Measurements from ENCODE around the gene SPATA18. TPM values are rescaled to one million over a fixed set of nuclear protein-coding genes. Genes with fewer than 3 reads are reported as not detected.

SPATA18 gene
- total RNA-seq, 1 donor from 2014 or later: 15.2 TPM

DNA sequence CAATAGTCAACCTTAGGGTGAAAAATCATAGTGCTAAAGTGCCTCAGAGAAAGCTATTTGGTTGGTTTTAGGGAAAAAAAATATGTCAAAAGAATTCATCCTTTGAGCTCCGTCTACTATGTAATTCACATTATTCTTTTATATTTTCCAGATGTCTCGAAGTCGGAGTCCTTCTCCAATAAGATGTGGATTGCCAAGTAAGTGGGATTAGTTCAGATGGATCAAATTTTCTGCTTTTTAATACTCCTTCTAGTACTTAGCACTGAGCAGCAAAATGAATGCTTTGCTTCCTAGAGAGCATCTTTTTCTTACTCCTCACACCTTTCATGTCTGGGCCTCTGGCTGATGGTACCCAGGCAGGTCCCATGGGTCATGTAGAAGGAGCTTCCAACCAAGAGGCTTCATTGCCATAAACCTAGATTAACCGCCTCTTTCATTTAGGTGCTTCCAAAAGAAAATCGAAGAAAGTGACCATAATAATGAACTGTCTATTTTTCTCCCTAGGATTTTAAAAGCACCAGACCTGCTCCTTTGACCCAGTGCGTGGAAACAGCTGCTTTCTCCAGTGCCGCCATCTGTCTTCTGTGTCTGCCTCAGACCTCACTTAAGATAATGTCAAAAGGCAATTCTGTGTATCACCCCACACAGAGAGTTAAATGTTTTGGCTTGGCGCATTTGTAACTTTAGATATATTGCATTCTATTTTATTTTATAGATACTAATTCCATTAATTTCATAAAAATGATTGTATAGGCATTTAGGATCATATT, 43.5 kb downstream of the SPATA18 start:
- no peaks in the 10 kb centered on the region for H3K4me1 ChIP-seq
- no peak overlapping the region for H3K27ac ChIP-seq
- no peaks in the 10 kb centered on the region for H3K36me3 ChIP-seq
- TF ChIP-seq, protein P1, sequence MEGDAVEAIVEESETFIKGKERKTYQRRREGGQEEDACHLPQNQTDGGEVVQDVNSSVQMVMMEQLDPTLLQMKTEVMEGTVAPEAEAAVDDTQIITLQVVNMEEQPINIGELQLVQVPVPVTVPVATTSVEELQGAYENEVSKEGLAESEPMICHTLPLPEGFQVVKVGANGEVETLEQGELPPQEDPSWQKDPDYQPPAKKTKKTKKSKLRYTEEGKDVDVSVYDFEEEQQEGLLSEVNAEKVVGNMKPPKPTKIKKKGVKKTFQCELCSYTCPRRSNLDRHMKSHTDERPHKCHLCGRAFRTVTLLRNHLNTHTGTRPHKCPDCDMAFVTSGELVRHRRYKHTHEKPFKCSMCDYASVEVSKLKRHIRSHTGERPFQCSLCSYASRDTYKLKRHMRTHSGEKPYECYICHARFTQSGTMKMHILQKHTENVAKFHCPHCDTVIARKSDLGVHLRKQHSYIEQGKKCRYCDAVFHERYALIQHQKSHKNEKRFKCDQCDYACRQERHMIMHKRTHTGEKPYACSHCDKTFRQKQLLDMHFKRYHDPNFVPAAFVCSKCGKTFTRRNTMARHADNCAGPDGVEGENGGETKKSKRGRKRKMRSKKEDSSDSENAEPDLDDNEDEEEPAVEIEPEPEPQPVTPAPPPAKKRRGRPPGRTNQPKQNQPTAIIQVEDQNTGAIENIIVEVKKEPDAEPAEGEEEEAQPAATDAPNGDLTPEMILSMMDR (IDR thresholded peaks at IDR 0.05): no peak
- TF ChIP-seq POLR2AphosphoS5 (IDR thresholded peaks at IDR 0.05; ENCODE audit: insufficient read depth in 1 of 2, low read depth in 1 of 2) (no peak), POLR2A (IDR thresholded peaks at IDR 0.05) (no peak)
- no peak for DNase-seq (ENCODE audit: extremely low spot score in 2 of 2)
- intact Hi-C loops (cut with DNase I): no loop called here
- H3K4me3 ChIP-seq: no peak overlapping the region
- no peaks in the 10 kb centered on the region for H3K27me3 ChIP-seq
- no peaks in the 10 kb centered on the region for H3K9me3 ChIP-seq

DNA sequence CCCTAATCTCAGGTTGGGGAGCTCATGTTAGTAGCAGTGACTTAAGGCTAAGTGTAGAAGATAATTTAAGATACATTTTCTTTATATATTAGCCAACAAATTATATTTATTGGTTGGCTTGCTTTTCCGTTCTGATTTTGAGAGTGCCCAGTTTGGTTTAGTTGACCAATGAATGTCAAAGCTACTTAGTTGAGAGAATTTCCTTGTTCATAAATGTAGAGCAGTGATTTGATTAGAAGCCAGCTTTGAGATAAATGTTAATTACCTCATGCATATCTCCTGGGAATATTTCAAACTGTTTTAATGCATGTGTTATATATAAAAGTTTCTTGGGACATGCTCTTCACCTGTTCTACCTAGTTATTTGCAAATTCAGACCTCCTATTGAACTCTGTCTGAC, 44.3 kb downstream of the SPATA18 start:
- H3K27ac ChIP-seq: no peak overlapping the region
- no peaks in the 10 kb centered on the region for H3K9me3 ChIP-seq
- no peaks in the 10 kb centered on the region for H3K27me3 ChIP-seq
- no peaks in the 10 kb centered on the region for H3K36me3 ChIP-seq
- DNase-seq (ENCODE audit: extremely low spot score in 2 of 2): no peak
- no peaks in the 10 kb centered on the region for H3K4me1 ChIP-seq
- no peak for TF ChIP-seq POLR2AphosphoS5 (IDR thresholded peaks at IDR 0.05; ENCODE audit: insufficient read depth in 1 of 2, low read depth in 1 of 2)
- TF ChIP-seq, protein P1 (IDR thresholded peaks at IDR 0.05): no peak
- TF ChIP-seq POLR2A (IDR thresholded peaks at IDR 0.05): no peak
- intact Hi-C loops (cut with DNase I): no loop called here
- H3K4me3 ChIP-seq: no peak overlapping the region

DNA sequence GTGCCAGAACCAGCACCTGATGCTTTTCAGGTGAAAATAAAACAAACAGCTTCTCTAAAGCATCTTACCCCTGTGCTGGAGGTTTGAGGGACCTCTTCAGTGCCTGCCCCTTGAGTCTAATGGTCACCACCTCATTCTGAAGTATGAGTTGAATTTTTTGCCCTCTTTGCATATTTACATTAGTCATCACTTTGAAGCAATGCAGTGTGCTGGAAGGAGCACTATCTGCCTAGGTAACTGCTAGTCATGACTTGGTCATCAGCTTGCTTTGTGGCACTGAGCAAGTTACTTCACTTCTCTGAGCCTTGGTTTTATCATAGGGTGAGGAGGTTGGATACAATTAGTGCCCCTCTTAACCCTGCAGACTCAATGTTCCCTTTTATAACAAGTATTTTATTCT, 44.9 kb downstream of the SPATA18 start:
- intact Hi-C loops (cut with DNase I): no loop called here
- Histone ChIP-seq H3K36me3 (no peaks in the 10 kb centered on the region), H3K4me1 (no peaks in the 10 kb centered on the region), H3K4me3 (no peak overlapping the region), H3K9me3 (no peaks in the 10 kb centered on the region), H3K27me3 (no peaks in the 10 kb centered on the region), H3K27ac (no peak overlapping the region)
- no peak for DNase-seq (ENCODE audit: extremely low spot score in 2 of 2)
- TF ChIP-seq, protein P1 (IDR thresholded peaks at IDR 0.05): no peak
- TF ChIP-seq POLR2AphosphoS5 (IDR thresholded peaks at IDR 0.05; ENCODE audit: insufficient read depth in 1 of 2, low read depth in 1 of 2): no peak
- no peak for TF ChIP-seq POLR2A (IDR thresholded peaks at IDR 0.05)

DNA sequence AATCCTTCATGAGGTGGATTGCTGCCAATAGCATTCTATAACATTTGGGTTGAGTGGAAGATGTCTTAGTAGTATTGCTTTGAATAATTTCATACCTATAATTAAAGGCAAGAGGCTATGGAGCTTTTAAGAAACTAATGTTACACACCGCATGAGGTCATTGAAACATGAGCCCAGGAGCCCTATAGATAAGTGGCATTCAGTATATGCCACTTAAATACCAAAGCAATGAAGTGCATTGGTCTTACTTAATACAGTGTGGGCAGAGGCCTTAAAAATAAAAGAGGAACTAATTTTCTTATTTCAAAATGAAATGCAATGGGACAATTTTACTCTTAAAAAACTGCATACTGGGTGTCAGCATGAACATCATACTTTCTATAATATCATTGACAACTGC, 47.5 kb downstream of the SPATA18 start:
- Histone ChIP-seq H3K27ac (no peak overlapping the region), H3K36me3 (no peaks in the 10 kb centered on the region), H3K9me3 (no peaks in the 10 kb centered on the region), H3K4me3 (no peak overlapping the region), H3K4me1 (no peaks in the 10 kb centered on the region), H3K27me3 (no peaks in the 10 kb centered on the region)
- no peak for DNase-seq (ENCODE audit: extremely low spot score in 2 of 2)
- intact Hi-C loops (cut with DNase I): no loop called here
- TF ChIP-seq POLR2AphosphoS5 (IDR thresholded peaks at IDR 0.05; ENCODE audit: insufficient read depth in 1 of 2, low read depth in 1 of 2) (no peak), POLR2A (IDR thresholded peaks at IDR 0.05) (no peak)
- TF ChIP-seq, protein P1 (IDR thresholded peaks at IDR 0.05): no peak

DNA sequence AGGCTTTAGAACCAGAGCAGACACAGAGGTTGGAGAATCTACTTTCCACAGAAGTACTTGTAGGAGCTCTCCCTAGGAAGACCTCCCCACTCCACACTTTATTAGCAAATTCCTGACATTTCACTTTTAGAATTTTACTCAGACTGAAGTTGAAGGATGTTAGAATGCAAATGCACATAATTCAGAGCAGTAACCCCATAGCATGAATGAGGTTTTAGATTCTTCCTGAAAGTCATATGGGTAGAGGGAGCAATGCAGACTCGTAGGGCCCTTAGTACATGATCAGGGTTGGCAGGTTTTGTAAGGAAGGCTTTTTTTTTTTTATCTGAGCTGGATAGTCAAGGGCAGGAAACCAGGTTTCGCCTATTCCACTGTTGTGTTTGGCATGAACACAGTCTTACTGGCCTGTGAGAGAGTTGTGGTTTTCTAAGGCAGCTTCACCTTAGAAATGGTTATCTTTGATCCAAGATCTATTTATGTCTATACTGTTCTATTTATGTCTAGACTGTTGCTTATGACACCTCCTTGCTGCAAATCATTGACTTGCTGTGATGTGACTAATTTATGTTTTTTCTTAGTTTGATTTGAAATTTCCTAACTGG, 48.9 kb downstream of the SPATA18 start:
- no peak for DNase-seq (ENCODE audit: extremely low spot score in 2 of 2)

More for the DNA sequence above, 48.9 kb downstream of the SPATA18 start:
- no peaks in the 10 kb centered on the region for H3K4me1 ChIP-seq
- no peaks in the 10 kb centered on the region for H3K27me3 ChIP-seq
- H3K9me3 ChIP-seq: no peaks in the 10 kb centered on the region
- no peak overlapping the region for H3K27ac ChIP-seq
- H3K36me3 ChIP-seq: no peaks in the 10 kb centered on the region
- TF ChIP-seq POLR2A (IDR thresholded peaks at IDR 0.05) (no peak), POLR2AphosphoS5 (IDR thresholded peaks at IDR 0.05; ENCODE audit: insufficient read depth in 1 of 2, low read depth in 1 of 2) (no peak)
- TF ChIP-seq, protein P1 (IDR thresholded peaks at IDR 0.05): no peak
- intact Hi-C loops (cut with DNase I): no loop called here
- no peak overlapping the region for H3K4me3 ChIP-seq
